Spleen (tissue), 7 donors: ENCODE results near the gene EIPR1.

Source experiments
- POLR2AphosphoS5 ChIP-seq, 3 donors: sonication (generic); formaldehyde crosslinking; IDR thresholded peaks; one replicate each; pipeline ENCODE4 v1.5.1; 2017; ENCODE audit warnings: antibody characterized with exemption in 3 of 3
- TF ChIP-seq, protein P1 (sequence below), 11 experiments: fragments of 200-600 bp in 7 of 11; fragments of 450-650 bp in 4 of 11; sonication (generic) in 4 of 11; IDR thresholded peaks in 8 of 11; conservative IDR thresholded peaks in 3 of 11; 1 replicate in 7 of 11; 2 replicates in 4 of 11; pipeline versions ENCODE4 v1.4.0 to v1.8.0; 2016 to 2021; ENCODE audit warnings: antibody characterized with exemption in 11 of 11, inconsistent platforms in 4 of 11, mild to moderate bottlenecking in 1 of 11
- donor health status: DM: no; HTN: no; CAD: no; lungs with moderate emphysema.
- donor health status: DM: no; HTN: no; CAD: no.
- donor health status: DM: no; HTN: no; CAD: no.

- TF ChIP-seq, protein P1, sequence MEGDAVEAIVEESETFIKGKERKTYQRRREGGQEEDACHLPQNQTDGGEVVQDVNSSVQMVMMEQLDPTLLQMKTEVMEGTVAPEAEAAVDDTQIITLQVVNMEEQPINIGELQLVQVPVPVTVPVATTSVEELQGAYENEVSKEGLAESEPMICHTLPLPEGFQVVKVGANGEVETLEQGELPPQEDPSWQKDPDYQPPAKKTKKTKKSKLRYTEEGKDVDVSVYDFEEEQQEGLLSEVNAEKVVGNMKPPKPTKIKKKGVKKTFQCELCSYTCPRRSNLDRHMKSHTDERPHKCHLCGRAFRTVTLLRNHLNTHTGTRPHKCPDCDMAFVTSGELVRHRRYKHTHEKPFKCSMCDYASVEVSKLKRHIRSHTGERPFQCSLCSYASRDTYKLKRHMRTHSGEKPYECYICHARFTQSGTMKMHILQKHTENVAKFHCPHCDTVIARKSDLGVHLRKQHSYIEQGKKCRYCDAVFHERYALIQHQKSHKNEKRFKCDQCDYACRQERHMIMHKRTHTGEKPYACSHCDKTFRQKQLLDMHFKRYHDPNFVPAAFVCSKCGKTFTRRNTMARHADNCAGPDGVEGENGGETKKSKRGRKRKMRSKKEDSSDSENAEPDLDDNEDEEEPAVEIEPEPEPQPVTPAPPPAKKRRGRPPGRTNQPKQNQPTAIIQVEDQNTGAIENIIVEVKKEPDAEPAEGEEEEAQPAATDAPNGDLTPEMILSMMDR (IDR thresholded peaks at IDR 0.05 in 8 of 11, conservative IDR thresholded peaks at IDR 0.05 in 3 of 11) = no peak
- no peak for TF ChIP-seq POLR2AphosphoS5 (IDR thresholded peaks at IDR 0.05)
Observed at GRCh38 chr2:3242747-3243369, 134.8 kb downstream of the EIPR1 start.
